ENCODE results near the gene CCDC85C.

DNA sequence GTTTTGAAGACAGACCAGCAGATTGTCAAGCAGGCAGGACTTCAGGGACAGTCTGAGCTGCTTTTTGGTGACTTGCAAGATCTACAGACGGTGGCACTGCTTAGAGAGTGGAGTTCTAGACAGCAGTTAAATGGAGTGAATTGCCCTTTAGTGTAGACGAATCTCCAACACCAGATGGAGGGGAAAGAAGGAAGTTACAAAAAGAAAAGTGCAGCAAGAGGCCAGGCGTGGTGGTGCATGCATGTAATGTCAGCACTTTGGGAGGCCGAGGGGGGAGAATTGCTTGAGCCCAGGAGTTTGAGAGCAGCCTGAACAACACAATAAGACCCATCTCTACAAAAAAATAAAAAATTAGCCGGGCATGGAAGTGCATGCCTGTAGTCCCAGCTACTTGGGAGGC lies 32.5 kb upstream of the CCDC85C start:
- TF ChIP-seq, protein P1, sequence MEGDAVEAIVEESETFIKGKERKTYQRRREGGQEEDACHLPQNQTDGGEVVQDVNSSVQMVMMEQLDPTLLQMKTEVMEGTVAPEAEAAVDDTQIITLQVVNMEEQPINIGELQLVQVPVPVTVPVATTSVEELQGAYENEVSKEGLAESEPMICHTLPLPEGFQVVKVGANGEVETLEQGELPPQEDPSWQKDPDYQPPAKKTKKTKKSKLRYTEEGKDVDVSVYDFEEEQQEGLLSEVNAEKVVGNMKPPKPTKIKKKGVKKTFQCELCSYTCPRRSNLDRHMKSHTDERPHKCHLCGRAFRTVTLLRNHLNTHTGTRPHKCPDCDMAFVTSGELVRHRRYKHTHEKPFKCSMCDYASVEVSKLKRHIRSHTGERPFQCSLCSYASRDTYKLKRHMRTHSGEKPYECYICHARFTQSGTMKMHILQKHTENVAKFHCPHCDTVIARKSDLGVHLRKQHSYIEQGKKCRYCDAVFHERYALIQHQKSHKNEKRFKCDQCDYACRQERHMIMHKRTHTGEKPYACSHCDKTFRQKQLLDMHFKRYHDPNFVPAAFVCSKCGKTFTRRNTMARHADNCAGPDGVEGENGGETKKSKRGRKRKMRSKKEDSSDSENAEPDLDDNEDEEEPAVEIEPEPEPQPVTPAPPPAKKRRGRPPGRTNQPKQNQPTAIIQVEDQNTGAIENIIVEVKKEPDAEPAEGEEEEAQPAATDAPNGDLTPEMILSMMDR (IDR thresholded peaks at IDR 0.05) = no peak
- no peak for TF ChIP-seq ZFX (IDR thresholded peaks at IDR 0.05; ENCODE audit: borderline replicate concordance)
